SK-N-SH treated with all-trans-retinoic acid at 6 μM for 48 hours (cell line): ENCODE data around the gene KRTAP1-4.

Source experiments
- ATAC-seq: fragments of 200-7000 bp; cut with Tn5 transposase; 3 replicates; pipeline ENCODE4 v1.9.1; 2020; ENCODE audit warnings: mild to moderate bottlenecking, moderate library complexity
- ARNTL ChIP-seq: fragments of 450-650 bp; formaldehyde crosslinking; IDR thresholded peaks from 2 replicates; pipeline ENCODE4 v1.5.0; 2020; ENCODE audit warnings: low read depth, mild to moderate bottlenecking, moderate library complexity, borderline replicate concordance
- BACH2 ChIP-seq: fragments of 250-450 bp; sonication (Bioruptor Pico); IDR thresholded peaks from 2 replicates; pipeline ENCODE4 v1.9.0; 2021; ENCODE audit warnings: mild to moderate bottlenecking, borderline replicate concordance
- CSDC2 ChIP-seq: fragments of 250-450 bp; sonication (Bioruptor Pico); IDR thresholded peaks from 2 replicates; pipeline ENCODE4 v1.5.0; 2020; ENCODE audit warnings: mild to moderate bottlenecking, moderate library complexity
- ESRRG ChIP-seq: fragments of 250-450 bp; sonication (Bioruptor Pico); IDR thresholded peaks from 2 replicates; pipeline ENCODE4 v1.6.1; 2021; ENCODE audit warnings: mild to moderate bottlenecking
- GLIS3 ChIP-seq: fragments of 250-450 bp; sonication (Bioruptor Pico); IDR thresholded peaks from 2 replicates; pipeline ENCODE4 v1.5.0; 2020; ENCODE audit warnings: mild to moderate bottlenecking, moderate library complexity
- ISL1 ChIP-seq: fragments of 250-450 bp; sonication (Bioruptor Pico); IDR thresholded peaks from 2 replicates; pipeline ENCODE4 v2.1.2; 2022; ENCODE audit warnings: mild to moderate bottlenecking, moderate library complexity
- OSR1 ChIP-seq: fragments of 250-450 bp; sonication (Bioruptor Pico); IDR thresholded peaks from 2 replicates; pipeline ENCODE4 v1.8.0; 2022; ENCODE audit warnings: moderate library complexity, mild to moderate bottlenecking, inconsistent platforms
- PPARA ChIP-seq: fragments of 250-450 bp; sonication (Bioruptor Pico); IDR thresholded peaks from 2 replicates; pipeline ENCODE4 v1.5.0; 2020; ENCODE audit warnings: mild to moderate bottlenecking, borderline replicate concordance
- RARB ChIP-seq: fragments of 250-450 bp; sonication (Bioruptor Pico); IDR thresholded peaks from 2 replicates; pipeline ENCODE4 v1.8.0; 2021; ENCODE audit warnings: mild to moderate bottlenecking, moderate library complexity
- SNAI2 ChIP-seq: fragments of 250-450 bp; sonication (Bioruptor Pico); IDR thresholded peaks from 2 replicates; pipeline ENCODE4 v1.5.0; 2020; ENCODE audit warnings: mild to moderate bottlenecking, moderate library complexity
- TCF4 ChIP-seq: fragments of 250-450 bp; sonication (Bioruptor Pico); IDR thresholded peaks from 2 replicates; pipeline ENCODE4 v1.8.0; 2021; ENCODE audit warnings: mild to moderate bottlenecking, moderate library complexity, borderline replicate concordance
- TOX ChIP-seq: fragments of 250-450 bp; sonication (Bioruptor Pico); IDR thresholded peaks from 2 replicates; pipeline ENCODE4 v1.8.0; 2021; ENCODE audit warnings: mild to moderate bottlenecking, moderate library complexity, borderline replicate concordance
- ZC3H10 ChIP-seq: fragments of 250-450 bp; sonication (Bioruptor Pico); IDR thresholded peaks from 2 replicates; pipeline ENCODE4 v1.5.1; 2021; ENCODE audit warnings: mild to moderate bottlenecking, moderate library complexity
- ZFP3 ChIP-seq: fragments of 250-450 bp; sonication (Bioruptor Pico); IDR thresholded peaks from 2 replicates; pipeline ENCODE4 v1.5.0; 2020; ENCODE audit warnings: mild to moderate bottlenecking, moderate library complexity
- ZFP30 ChIP-seq: fragments of 450-650 bp; formaldehyde crosslinking; IDR thresholded peaks from 2 replicates; pipeline ENCODE4 v1.5.0; 2022; ENCODE audit warnings: mild to moderate bottlenecking, moderate library complexity
- ZNF565 ChIP-seq: fragments of 450-650 bp; formaldehyde crosslinking; conservative IDR thresholded peaks from 2 replicates; pipeline ENCODE4 v1.5.0; 2020; ENCODE audit warnings: low read depth, mild to moderate bottlenecking, moderate library complexity
- ZNF70 ChIP-seq: fragments of 450-650 bp; formaldehyde crosslinking; IDR thresholded peaks from 2 replicates; pipeline ENCODE4 v1.5.0; 2020; ENCODE audit warnings: mild to moderate bottlenecking, moderate library complexity
- ZNF8 ChIP-seq: fragments of 450-650 bp; formaldehyde crosslinking; IDR thresholded peaks from 2 replicates; pipeline ENCODE4 v1.5.0; 2020; ENCODE audit warnings: mild to moderate bottlenecking, moderate library complexity
- TF ChIP-seq, protein P1 (sequence below): fragments of 250-450 bp; sonication (Bioruptor Pico); IDR thresholded peaks from 2 replicates; pipeline ENCODE4 v1.8.0; 2020; ENCODE audit warnings: mild to moderate bottlenecking, moderate library complexity, borderline replicate concordance
- TF ChIP-seq, protein P2 (sequence below): fragments of 250-450 bp; sonication (Bioruptor Pico); IDR thresholded peaks from 2 replicates; pipeline ENCODE4 v1.8.0; 2021; ENCODE audit warnings: low read depth, mild to moderate bottlenecking, moderate library complexity, borderline replicate concordance
- TF ChIP-seq, protein P3 (sequence below): fragments of 250-450 bp; sonication (Bioruptor Pico); IDR thresholded peaks from 2 replicates; pipeline ENCODE4 v1.5.1; 2021; ENCODE audit warnings: mild to moderate bottlenecking, moderate library complexity
- TF ChIP-seq, protein P4 (sequence below): fragments of 250-450 bp; sonication (Bioruptor Pico); IDR thresholded peaks from 2 replicates; pipeline ENCODE4 v1.5.1; 2020; ENCODE audit warnings: low read depth, mild to moderate bottlenecking, moderate library complexity
- TF ChIP-seq, protein P5 (sequence below): fragments of 250-450 bp; sonication (Bioruptor Pico); IDR thresholded peaks from 2 replicates; pipeline ENCODE4 v1.5.0; 2020; ENCODE audit warnings: mild to moderate bottlenecking, moderate library complexity

The KRTAP1-4 gene

DNA sequence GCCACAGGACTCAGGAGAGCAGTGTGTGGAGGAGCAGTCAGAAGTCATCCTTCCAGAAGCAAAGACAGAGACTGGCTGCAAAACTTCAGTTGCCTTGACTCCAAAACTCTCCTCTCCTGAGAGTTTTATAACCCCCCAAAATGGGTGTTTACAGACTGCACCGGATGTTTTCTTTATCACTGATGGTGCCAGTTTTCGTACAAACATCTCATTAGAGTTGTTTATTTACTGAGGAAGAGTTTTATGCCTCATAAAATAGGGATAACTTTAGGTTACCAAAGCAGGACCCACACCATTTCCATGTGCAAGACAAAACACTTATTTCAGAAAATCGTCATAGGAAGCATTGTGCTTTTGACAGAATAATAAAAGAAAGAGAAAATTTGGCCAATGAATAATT lies 45.8 kb downstream of the KRTAP1-4 start, which contains the start of gene KRT40:
TSS of gene KRT40 (minus strand) at position 101 of the 400 bp plus-strand sequence. CDS start at position 48, 53 bp downstream.
- TF ChIP-seq ZFP3 (CRISPR knock-in tag) (no peak), CSDC2 (CRISPR knock-in tag) (no peak), ISL1 (no peak), ZNF8 (CRISPR knock-in tag) (no peak), BACH2 (no peak), ARNTL (CRISPR knock-in tag) (no peak), PPARA (CRISPR knock-in tag) (no peak), SNAI2 (CRISPR knock-in tag) (no peak), OSR1 (CRISPR knock-in tag) (no peak), ESRRG (no peak), ZC3H10 (no peak), TOX (CRISPR knock-in tag) (no peak)
- TF ChIP-seq, protein P1, sequence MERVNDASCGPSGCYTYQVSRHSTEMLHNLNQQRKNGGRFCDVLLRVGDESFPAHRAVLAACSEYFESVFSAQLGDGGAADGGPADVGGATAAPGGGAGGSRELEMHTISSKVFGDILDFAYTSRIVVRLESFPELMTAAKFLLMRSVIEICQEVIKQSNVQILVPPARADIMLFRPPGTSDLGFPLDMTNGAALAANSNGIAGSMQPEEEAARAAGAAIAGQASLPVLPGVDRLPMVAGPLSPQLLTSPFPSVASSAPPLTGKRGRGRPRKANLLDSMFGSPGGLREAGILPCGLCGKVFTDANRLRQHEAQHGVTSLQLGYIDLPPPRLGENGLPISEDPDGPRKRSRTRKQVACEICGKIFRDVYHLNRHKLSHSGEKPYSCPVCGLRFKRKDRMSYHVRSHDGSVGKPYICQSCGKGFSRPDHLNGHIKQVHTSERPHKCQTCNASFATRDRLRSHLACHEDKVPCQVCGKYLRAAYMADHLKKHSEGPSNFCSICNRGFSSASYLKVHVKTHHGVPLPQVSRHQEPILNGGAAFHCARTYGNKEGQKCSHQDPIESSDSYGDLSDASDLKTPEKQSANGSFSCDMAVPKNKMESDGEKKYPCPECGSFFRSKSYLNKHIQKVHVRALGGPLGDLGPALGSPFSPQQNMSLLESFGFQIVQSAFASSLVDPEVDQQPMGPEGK: no peak
- TF ChIP-seq, protein P2, sequence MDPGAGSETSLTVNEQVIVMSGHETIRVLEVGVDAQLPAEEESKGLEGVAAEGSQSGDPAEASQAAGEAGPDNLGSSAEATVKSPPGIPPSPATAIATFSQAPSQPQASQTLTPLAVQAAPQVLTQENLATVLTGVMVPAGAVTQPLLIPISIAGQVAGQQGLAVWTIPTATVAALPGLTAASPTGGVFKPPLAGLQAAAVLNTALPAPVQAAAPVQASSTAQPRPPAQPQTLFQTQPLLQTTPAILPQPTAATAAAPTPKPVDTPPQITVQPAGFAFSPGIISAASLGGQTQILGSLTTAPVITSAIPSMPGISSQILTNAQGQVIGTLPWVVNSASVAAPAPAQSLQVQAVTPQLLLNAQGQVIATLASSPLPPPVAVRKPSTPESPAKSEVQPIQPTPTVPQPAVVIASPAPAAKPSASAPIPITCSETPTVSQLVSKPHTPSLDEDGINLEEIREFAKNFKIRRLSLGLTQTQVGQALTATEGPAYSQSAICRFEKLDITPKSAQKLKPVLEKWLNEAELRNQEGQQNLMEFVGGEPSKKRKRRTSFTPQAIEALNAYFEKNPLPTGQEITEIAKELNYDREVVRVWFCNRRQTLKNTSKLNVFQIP (CRISPR knock-in tag): no peak
- TF ChIP-seq, protein P3, sequence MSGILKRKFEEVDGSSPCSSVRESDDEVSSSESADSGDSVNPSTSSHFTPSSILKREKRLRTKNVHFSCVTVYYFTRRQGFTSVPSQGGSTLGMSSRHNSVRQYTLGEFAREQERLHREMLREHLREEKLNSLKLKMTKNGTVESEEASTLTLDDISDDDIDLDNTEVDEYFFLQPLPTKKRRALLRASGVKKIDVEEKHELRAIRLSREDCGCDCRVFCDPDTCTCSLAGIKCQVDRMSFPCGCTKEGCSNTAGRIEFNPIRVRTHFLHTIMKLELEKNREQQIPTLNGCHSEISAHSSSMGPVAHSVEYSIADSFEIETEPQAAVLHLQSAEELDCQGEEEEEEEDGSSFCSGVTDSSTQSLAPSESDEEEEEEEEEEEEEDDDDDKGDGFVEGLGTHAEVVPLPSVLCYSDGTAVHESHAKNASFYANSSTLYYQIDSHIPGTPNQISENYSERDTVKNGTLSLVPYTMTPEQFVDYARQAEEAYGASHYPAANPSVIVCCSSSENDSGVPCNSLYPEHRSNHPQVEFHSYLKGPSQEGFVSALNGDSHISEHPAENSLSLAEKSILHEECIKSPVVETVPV (CRISPR knock-in tag): no peak
- TF ChIP-seq, protein P4, sequence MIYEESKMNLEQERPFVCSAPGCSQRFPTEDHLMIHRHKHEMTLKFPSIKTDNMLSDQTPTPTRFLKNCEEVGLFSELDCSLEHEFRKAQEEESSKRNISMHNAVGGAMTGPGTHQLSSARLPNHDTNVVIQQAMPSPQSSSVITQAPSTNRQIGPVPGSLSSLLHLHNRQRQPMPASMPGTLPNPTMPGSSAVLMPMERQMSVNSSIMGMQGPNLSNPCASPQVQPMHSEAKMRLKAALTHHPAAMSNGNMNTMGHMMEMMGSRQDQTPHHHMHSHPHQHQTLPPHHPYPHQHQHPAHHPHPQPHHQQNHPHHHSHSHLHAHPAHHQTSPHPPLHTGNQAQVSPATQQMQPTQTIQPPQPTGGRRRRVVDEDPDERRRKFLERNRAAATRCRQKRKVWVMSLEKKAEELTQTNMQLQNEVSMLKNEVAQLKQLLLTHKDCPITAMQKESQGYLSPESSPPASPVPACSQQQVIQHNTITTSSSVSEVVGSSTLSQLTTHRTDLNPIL (CRISPR knock-in tag): no peak
- no peak for ATAC-seq

DNA sequence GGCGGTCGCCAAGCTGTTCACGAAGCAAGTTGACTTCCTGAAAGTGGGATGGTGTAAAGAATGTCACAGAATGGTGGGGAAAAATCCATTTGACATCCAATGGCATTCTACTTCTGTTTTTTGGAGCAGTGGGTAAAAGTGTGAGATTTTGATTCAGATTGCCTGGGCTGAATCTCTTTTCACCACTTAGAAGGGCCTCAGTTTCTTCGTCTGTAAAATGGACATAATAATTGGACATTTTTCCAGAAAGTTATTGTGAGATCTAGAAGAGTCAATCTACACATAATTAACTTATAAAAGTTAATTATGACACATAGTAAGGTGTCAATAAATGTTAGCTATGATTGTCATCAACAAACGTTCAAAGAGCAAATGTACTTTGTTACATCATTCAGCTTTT lies 48.9 kb downstream of the KRTAP1-4 start:
- TF ChIP-seq TOX (CRISPR knock-in tag): no peak
- TF ChIP-seq PPARA (CRISPR knock-in tag): no peak
- no peak for TF ChIP-seq CSDC2 (CRISPR knock-in tag)
- TF ChIP-seq ZNF70 (CRISPR knock-in tag): no peak
- no peak for TF ChIP-seq ARNTL (CRISPR knock-in tag)
- no peak for TF ChIP-seq BACH2
- no peak for TF ChIP-seq ZFP30 (CRISPR knock-in tag)
- no peak for TF ChIP-seq ZC3H10
- no peak for TF ChIP-seq SNAI2 (CRISPR knock-in tag)
- TF ChIP-seq TCF4 (CRISPR knock-in tag): no peak
- no peak for ATAC-seq

DNA sequence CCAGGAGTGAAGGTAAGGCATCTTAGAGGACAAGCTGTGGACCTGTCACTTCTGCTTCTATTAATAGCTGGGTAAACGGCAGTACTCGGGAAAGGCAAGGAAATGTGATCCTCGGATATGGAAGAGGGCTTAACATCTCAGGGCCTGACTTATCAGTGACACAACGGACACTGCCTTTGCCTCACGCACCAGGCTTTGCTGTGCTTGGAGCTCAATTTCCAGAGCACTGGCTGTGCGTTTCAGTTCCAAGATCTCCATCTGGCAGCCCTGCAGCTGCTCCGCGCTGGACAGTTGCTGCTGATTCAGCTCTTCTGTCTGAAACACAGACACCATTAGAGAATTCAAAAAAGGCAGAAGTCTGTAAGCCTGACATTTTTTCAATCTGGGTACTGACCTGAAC lies 49.4 kb downstream of the KRTAP1-4 start:
- TF ChIP-seq ZNF565 (CRISPR knock-in tag) (no peak), ARNTL (CRISPR knock-in tag) (no peak), GLIS3 (CRISPR knock-in tag) (no peak), BACH2 (no peak), ZC3H10 (no peak), OSR1 (CRISPR knock-in tag) (no peak), SNAI2 (CRISPR knock-in tag) (no peak), ZFP30 (CRISPR knock-in tag) (no peak), CSDC2 (CRISPR knock-in tag) (no peak), TOX (CRISPR knock-in tag) (no peak), ZNF70 (CRISPR knock-in tag) (no peak), ZFP3 (CRISPR knock-in tag) (no peak), PPARA (CRISPR knock-in tag) (no peak), RARB (CRISPR knock-in tag) (no peak)
- TF ChIP-seq, protein P2 (CRISPR knock-in tag): no peak
- TF ChIP-seq, protein P5, sequence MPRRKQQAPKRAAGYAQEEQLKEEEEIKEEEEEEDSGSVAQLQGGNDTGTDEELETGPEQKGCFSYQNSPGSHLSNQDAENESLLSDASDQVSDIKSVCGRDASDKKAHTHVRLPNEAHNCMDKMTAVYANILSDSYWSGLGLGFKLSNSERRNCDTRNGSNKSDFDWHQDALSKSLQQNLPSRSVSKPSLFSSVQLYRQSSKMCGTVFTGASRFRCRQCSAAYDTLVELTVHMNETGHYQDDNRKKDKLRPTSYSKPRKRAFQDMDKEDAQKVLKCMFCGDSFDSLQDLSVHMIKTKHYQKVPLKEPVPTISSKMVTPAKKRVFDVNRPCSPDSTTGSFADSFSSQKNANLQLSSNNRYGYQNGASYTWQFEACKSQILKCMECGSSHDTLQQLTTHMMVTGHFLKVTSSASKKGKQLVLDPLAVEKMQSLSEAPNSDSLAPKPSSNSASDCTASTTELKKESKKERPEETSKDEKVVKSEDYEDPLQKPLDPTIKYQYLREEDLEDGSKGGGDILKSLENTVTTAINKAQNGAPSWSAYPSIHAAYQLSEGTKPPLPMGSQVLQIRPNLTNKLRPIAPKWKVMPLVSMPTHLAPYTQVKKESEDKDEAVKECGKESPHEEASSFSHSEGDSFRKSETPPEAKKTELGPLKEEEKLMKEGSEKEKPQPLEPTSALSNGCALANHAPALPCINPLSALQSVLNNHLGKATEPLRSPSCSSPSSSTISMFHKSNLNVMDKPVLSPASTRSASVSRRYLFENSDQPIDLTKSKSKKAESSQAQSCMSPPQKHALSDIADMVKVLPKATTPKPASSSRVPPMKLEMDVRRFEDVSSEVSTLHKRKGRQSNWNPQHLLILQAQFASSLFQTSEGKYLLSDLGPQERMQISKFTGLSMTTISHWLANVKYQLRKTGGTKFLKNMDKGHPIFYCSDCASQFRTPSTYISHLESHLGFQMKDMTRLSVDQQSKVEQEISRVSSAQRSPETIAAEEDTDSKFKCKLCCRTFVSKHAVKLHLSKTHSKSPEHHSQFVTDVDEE (CRISPR knock-in tag): no peak
- TF ChIP-seq, protein P4 (CRISPR knock-in tag): no peak
- ATAC-seq: peak; percentile 21
